WTC11 (cell line): ENCODE data around the gene PACSIN1. TPM values are rescaled to one million over a fixed set of nuclear protein-coding genes. Genes with fewer than 3 reads are reported as not detected.

Experiments
- ATAC-seq: fragments of 200-7000 bp; cut with Tn5 transposase; 2 replicates; pipeline ENCODE4 v1.10.0; 2021; ENCODE audit warnings: mild to moderate bottlenecking, moderate library complexity
- CTCF ChIA-PET: fragments of 300-600 bp; sonication (Branson Sonifier 250); formaldehyde crosslinking; loops from one replicate; lab custom pipeline; 2021; ENCODE audit warnings: antibody characterized with exemption; lab: Charles Lee
- POLR2A ChIA-PET: fragments of 350-600 bp; sonication (Branson Sonifier 250); formaldehyde crosslinking; loops from one replicate; lab custom pipeline; 2021; ENCODE audit warnings: antibody characterized with exemption; lab: Charles Lee
- DNase-seq: peaks from one replicate; pipeline ENCODE4 v3.0.0; 2021; ENCODE audit warnings: low spot score
- H3K27ac Mint-ChIP-seq: 2 replicates; pipeline ENCODE4 v1.8.0; 2021; ENCODE audit warnings: mixed read lengths
- H3K27me3 Mint-ChIP-seq: 2 replicates; pipeline ENCODE4 v1.8.0; 2021; ENCODE audit warnings: low read depth, mild to moderate bottlenecking, moderate library complexity, mixed read lengths
- H3K36me3 Mint-ChIP-seq: 2 replicates; pipeline ENCODE4 v1.8.0; 2021; ENCODE audit warnings: mixed read lengths
- H3K4me1 Mint-ChIP-seq: 2 replicates; pipeline ENCODE4 v1.8.0; 2022; ENCODE audit warnings: mixed read lengths
- H3K4me3 Mint-ChIP-seq: 2 replicates; pipeline ENCODE4 v1.8.0; 2021; ENCODE audit warnings: mild to moderate bottlenecking, moderate library complexity, mixed read lengths
- H3K9me3 Mint-ChIP-seq: 2 replicates; pipeline ENCODE4 v1.8.0; 2021; ENCODE audit warnings: mixed read lengths
- AFF4 ChIP-seq: sonication (generic); formaldehyde crosslinking; IDR thresholded peaks from 2 replicates; pipeline ENCODE4 v1.8.1; 2023; ENCODE audit warnings: mild to moderate bottlenecking, missing genetic modification reagents, borderline replicate concordance
- CTCF ChIP-seq: fragments of 200-600 bp; IDR thresholded peaks from 2 replicates; pipeline ENCODE4 v1.8.0; 2022; ENCODE audit warnings: antibody characterized with exemption
- E2F1 ChIP-seq: sonication (generic); formaldehyde crosslinking; IDR thresholded peaks from 2 replicates; pipeline ENCODE4 v1.8.0; 2022; ENCODE audit warnings: mild to moderate bottlenecking, missing genetic modification reagents
- FOXP4 ChIP-seq: sonication (generic); formaldehyde crosslinking; IDR thresholded peaks from 2 replicates; pipeline ENCODE4 v1.8.0; 2022; ENCODE audit warnings: mild to moderate bottlenecking, missing genetic modification reagents
- PRDM15 ChIP-seq: sonication (generic); formaldehyde crosslinking; IDR thresholded peaks from 2 replicates; pipeline ENCODE4 v1.8.0; 2022; ENCODE audit warnings: missing genetic modification reagents
- RORB ChIP-seq: fragments of 250-450 bp; sonication (Bioruptor Pico); IDR thresholded peaks from 2 replicates; pipeline ENCODE4 v1.9.0; 2021; ENCODE audit warnings: mild to moderate bottlenecking
- ZNF425 ChIP-seq: fragments of 250-450 bp; sonication (Bioruptor Pico); conservative IDR thresholded peaks from 2 replicates; pipeline ENCODE4 v1.9.0; 2021; ENCODE audit warnings: mild to moderate bottlenecking
- total RNA-seq: library from RNA; stranded (reverse); gene quantifications from 3 replicates; pipeline ENCODE4 v1.2.3, GENCODE V29; 2021

PACSIN1 gene
- total RNA-seq, 1 experiment from 2014 or later: 12.6 TPM

- ChIA-PET POLR2A (interaction anchor here (0.6 to 4.3 kb wide), 3 partner anchors 9 to 175 kb away, joined by 3 to 20 read pairs (median 3); partner anchors contain the start of gene SMIM29), CTCF (interaction anchor here (1.1 kb wide), 1 partner anchor 36 kb away, joined by 5 read pairs; no protein-coding TSS in a partner anchor)
- ATAC-seq (no peak), DNase-seq (no peak)
- Mint-ChIP-seq H3K27me3 (no peaks in the 10 kb centered on the region), H3K27ac (peak overlapping the region; percentile 99), H3K4me1 (peaks cover 29% of the 10 kb centered on the region), H3K36me3 (peaks cover 61% of the 10 kb centered on the region), H3K9me3 (peaks cover 6% of the 10 kb centered on the region), H3K4me3 (peak overlapping the region; percentile 97)
- TF ChIP-seq AFF4 (CRISPR knock-in tag) (no peak), ZNF425 (CRISPR knock-in tag) (no peak)
Observed at GRCh38 chr6:34424200-34425131, 41.4 kb upstream of the PACSIN1 start.

- peak overlapping the region; percentile 97 for H3K4me3 Mint-ChIP-seq
- DNase-seq: no peak
- H3K9me3 Mint-ChIP-seq: peaks cover 6% of the 10 kb centered on the region
- no peak for ATAC-seq
- CTCF ChIA-PET: no interaction called here
- no peak for TF ChIP-seq FOXP4 (CRISPR knock-in tag)
- TF ChIP-seq E2F1 (CRISPR knock-in tag): no peak
- TF ChIP-seq CTCF: no peak
- no peak for TF ChIP-seq PRDM15 (CRISPR knock-in tag)
- TF ChIP-seq RORB (CRISPR knock-in tag): no peak
- POLR2A ChIA-PET: interaction anchor here (0.6 to 4.3 kb wide), 3 partner anchors 10 to 176 kb away, joined by 3 to 20 read pairs (median 3); partner anchors contain the start of gene SMIM29
- peak overlapping the region; percentile 99 for H3K27ac Mint-ChIP-seq
- peaks cover 56% of the 10 kb centered on the region for H3K36me3 Mint-ChIP-seq
- H3K27me3 Mint-ChIP-seq: no peaks in the 10 kb centered on the region
- H3K4me1 Mint-ChIP-seq: peaks cover 29% of the 10 kb centered on the region
Observed at GRCh38 chr6:34425132-34425497, 40.8 kb upstream of the PACSIN1 start.
